Fibroblast of the aortic adventitia (primary cell): ENCODE results near the gene APOC4. TPM values are rescaled to one million over a fixed set of nuclear protein-coding genes. Genes with fewer than 3 reads are reported as not detected.

Source experiments
- DNase-seq: peaks from one replicate; pipeline ENCODE4 v3.0.0-alpha.2; 2010; ENCODE audit warnings: low read depth
- H3K4me3 ChIP-seq: 2 replicates; pipeline ENCODE4 v1.5.1; 2011; ENCODE audit warnings: low read depth, mild to moderate bottlenecking, control low read depth, low read length, moderate library complexity
- CTCF ChIP-seq: IDR thresholded peaks from 2 replicates; pipeline ENCODE4 v1.5.1; 2011; ENCODE audit warnings: mild to moderate bottlenecking, low read length, control low read depth, inconsistent platforms; ENCODE audit not compliant: insufficient read depth
- total RNA-seq: library from RNA; depleted of rRNA; stranded (reverse); fragments of >200 nt; gene quantifications from 2 replicates; pipeline ENCODE4 v1.2.3, GENCODE V29; 2012; ENCODE audit warnings: low replicate concordance

Gene APOC4
- total RNA-seq, 1 donor: not detected

- H3K4me3 ChIP-seq: no peak overlapping the region
- no peak for TF ChIP-seq CTCF
- DNase-seq: no peak
Observed at GRCh38 chr19:44993526-44993925, 51.5 kb downstream of the APOC4 start.

- no peak for TF ChIP-seq CTCF
- H3K4me3 ChIP-seq: no peak overlapping the region
- no peak for DNase-seq
Observed at GRCh38 chr19:44993926-44994537, 52.0 kb downstream of the APOC4 start.

Other genes starting within 250 kb of the APOC4 start
- not detected in 2 replicates for gene CEACAM16, start 243.1 kb upstream of the APOC4 start, total RNA-seq
- gene BCL3, start 193.5 kb upstream of the APOC4 start, total RNA-seq: 3.8 and 13.4 TPM in 2 replicates
- gene CBLC, start 164.3 kb upstream of the APOC4 start, total RNA-seq: not detected in 2 replicates
- gene BCAM, start 133.1 kb upstream of the APOC4 start, total RNA-seq: 5.9 and 24.2 TPM in 2 replicates
- 22.1 and 40.3 TPM in 2 replicates for gene NECTIN2, start 95.9 kb upstream of the APOC4 start, total RNA-seq
- gene TOMM40, start 51.0 kb upstream of the APOC4 start, total RNA-seq: 8.7 and 30.2 TPM in 2 replicates
- 1.6 and 309 TPM in 2 replicates for gene APOE, start 36.4 kb upstream of the APOC4 start, total RNA-seq
- gene APOC1, start 27.6 kb upstream of the APOC4 start, total RNA-seq: 1.7 and 52.6 TPM in 2 replicates
- not detected in 2 replicates for gene APOC2, start 3.8 kb downstream of the APOC4 start, total RNA-seq
- gene CLPTM1, start 13.1 kb downstream of the APOC4 start, total RNA-seq: 11.4 and 39.0 TPM in 2 replicates
- gene RELB, start 59.2 kb downstream of the APOC4 start, total RNA-seq: 3.4 and 5.9 TPM in 2 replicates
- gene CLASRP, start 96.8 kb downstream of the APOC4 start, total RNA-seq: 14.1 and 32.4 TPM in 2 replicates
- 0.27 TPM in 1 of 2 replicates, not detected in the other for gene ZNF296, start 134.2 kb downstream of the APOC4 start, total RNA-seq
- 12.6 and 16.0 TPM in 2 replicates for gene GEMIN7, start 137.0 kb downstream of the APOC4 start, total RNA-seq
- gene PPP1R37, start 150.9 kb downstream of the APOC4 start, total RNA-seq: 28.0 and 179 TPM in 2 replicates
- gene NKPD1, start 218.7 kb downstream of the APOC4 start, total RNA-seq: 0.25 and 0.36 TPM in 2 replicates
- 6.9 and 10.1 TPM in 2 replicates for gene TRAPPC6A, start 236.0 kb downstream of the APOC4 start, total RNA-seq
- gene BLOC1S3, start 236.5 kb downstream of the APOC4 start, total RNA-seq: 7.7 and 16.1 TPM in 2 replicates